GM18520 (cell line): Measurements from ENCODE around the gene PRPF40A.

Experiments
- ATAC-seq: cut with Tn5 transposase; IDR thresholded peaks from one replicate; pipeline ENCODE4 v1.9.1; 2021; ENCODE audit not compliant: unreplicated experiment

Gene PRPF40A

DNA sequence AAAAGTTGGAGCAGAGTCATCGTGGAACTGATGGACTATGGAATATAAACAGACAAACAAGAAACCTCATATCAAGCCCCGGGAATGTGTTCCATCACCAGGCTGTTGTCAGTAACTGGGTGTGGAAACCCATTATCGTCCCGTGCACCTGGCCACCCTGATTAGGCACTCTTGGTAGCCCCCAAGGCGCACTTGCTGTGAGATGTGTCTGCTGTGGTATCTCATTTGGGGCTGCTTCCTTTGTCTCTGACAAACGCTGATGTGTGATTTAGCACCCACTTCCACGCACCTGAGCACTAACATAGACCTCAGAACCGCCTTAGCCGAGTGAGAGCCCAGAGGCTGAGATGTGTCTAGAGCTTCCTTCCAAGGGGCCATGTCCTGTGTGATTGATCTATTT, 96.3 kb downstream of the PRPF40A start:
- no peak for ATAC-seq

GRCh38 chr2:152620208-152620607, 97.1 kb downstream of the PRPF40A start:
- ATAC-seq, result no peak

GRCh38 chr2:152618193-152618564, 99.1 kb downstream of the PRPF40A start:
- no peak for ATAC-seq

DNA sequence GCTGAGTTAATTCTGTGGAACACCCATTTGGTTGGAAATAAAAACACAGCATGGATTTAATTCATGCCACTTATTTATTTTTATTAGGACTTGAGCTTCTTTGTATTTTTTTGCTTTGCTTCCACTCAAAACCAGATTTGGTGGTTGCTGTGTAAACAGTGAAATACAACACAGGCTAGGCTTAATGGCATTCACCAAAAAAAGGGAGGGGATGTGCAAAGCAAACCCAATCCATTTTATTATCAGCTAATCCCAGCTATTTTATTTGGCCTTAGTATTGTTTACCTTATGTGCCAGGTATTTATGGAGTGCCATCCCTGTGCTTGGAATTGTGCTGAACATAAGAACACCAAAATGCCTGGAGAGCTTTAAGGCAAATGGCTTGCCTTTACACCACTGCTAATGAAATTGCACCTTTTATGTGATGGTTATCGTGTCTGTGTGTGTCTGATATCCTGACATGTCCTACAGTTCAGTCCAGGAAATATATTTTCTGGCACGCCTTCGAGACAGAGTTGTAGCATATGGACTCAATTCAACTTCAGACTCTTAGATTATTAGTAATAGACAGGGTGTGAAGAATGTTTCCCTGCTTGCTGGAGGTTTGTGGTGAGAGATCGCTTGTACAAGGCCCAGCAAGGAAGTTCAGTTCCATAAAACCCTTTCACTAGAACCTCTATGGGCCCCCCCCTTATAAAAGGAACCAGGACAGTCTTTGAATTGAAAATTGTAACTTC, 99.6 kb downstream of the PRPF40A start:
- ATAC-seq, result no peak

DNA sequence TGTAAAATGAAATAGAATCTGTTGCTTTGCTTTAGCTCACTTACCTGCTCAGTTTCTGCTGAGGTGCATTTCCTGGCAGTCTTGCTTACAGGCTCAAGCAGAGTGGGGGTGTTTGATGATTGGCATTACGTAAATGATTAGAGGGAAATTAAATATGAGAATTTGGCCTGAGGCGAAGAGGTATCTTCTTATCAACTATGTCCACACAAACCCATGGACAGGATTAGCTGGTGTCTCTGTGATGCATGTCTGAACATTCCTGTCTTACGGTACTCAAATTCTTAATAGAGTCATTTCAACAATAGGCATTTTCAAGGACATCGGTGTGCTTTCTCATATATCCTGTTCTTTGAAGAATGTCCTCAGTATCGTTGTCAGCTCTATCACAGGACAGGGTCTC, 102.1 kb downstream of the PRPF40A start:
- ATAC-seq, result no peak

- ATAC-seq, result no peak
Measured at GRCh38 chr2:152613235-152613634, 104.0 kb downstream of the PRPF40A start.

- peak; percentile 75 for ATAC-seq
Measured at GRCh38 chr2:152611458-152612231, 105.6 kb downstream of the PRPF40A start.

DNA sequence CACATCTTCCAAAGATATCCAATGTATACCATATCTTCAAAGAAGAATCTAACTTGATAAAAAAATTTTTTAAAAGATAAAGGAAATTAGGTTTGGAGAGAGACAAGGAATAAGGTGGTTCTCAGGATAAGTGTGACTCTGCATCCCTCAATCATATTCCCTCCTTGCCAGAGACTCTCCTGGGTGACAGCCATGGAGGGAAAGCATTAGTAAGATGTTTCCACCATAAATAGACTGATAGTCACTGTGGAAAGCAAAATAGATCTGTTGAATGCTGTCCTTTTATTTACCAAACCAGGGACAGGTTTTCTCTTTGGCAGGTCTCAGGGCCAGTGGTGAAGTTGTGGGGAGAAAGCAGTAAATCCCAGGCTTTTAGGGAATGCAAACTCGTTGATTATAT, 107.6 kb downstream of the PRPF40A start:
- no peak for ATAC-seq

DNA sequence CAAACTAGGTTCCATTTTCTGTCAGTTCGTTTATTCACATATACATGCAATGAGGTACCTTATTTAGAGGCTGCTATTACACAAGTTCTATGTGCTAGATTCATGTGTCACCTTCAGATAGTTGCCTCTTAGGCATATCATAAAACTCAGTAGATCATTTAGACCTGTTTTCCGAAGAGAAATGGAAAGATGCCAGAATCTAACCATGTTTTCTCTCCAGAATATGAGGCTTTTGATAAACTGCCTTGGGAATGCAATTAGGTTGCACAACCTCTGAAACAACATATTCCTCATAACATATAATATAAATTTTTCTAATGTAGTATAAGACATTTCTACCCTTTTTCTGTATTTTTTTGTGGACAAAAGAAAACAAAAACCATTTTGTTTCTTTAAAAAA, 108.1 kb downstream of the PRPF40A start:
- ATAC-seq, result no peak

GRCh38 chr2:152607793-152608300, 109.4 kb downstream of the PRPF40A start:
- ATAC-seq, result no peak

GRCh38 chr2:152606941-152607340, 110.3 kb downstream of the PRPF40A start:
- ATAC-seq, result no peak

DNA sequence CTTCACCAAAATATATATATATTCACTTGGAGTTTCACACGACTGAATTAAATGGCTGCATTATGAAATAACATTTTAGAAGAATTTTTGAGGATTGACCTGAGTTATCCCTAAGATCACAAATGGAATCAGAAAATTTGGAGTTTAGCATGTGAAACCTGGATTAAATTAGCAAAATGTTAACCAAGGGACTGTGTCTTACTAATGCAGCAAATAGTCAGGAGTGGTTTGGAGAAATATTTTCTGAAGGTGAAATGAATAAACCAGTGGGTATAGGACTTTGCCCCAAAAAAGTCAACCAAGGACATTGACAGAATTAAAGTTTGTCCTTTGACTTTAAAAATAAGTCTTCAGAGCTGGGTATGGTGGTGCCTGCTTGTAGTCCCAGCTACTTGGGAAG, 111.2 kb downstream of the PRPF40A start:
- ATAC-seq, result no peak

DNA sequence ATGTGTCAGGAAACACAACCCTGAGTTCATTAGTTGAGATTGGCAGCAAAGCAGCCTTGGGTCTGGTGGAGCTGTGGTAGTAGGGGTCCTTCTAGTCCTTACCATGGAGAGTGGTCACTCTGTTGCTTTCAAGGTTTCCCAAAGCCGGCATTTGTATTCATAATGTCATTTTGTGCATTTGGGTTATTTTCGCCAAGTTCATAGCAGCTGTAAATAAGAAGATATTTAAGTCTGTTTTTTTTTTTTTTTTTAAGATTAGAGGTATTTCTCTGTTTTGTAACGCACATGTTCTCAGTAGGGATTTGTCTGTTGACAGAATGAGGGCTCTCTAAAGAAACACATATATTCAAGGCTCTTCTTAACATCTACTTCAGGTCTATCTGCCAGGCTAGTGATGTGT, 114.1 kb downstream of the PRPF40A start:
- no peak for ATAC-seq

DNA sequence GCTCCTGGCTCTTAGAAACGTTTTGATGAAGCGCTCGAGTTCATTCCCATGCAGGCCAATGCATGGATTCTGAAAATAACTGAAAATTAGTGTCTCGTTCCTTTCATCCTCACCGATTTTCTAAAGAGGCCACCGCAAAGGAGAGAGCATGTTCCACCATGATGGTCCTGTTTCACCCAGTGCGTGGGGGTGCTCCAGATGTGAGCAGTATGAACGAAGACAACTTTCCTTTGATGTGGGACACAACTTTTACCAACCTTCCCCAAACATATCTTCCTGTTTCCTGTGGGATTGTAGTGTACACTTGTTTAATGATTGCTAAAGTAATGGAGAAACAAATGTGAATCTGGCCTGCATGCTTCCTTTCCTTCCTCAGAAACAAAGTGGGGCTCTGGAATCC, 114.5 kb downstream of the PRPF40A start:
- ATAC-seq, result no peak
